IMR-90 (cell line): ENCODE results near the gene SHC1. TPM values are rescaled to one million over a fixed set of nuclear protein-coding genes. Genes with fewer than 3 reads are reported as not detected.

Experiments used
- ATAC-seq: fragments of 200-7000 bp; cut with Tn5 transposase; 2 replicates; pipeline ENCODE4 v1.9.1; 2020; ENCODE audit warnings: low read depth, mild to moderate bottlenecking, moderate library complexity
- BruUV-seq: library from RNA; stranded (reverse); fragments of 400-500 nt; replicated peaks from 2 replicates; lab custom pipeline; 2021; lab: Mats Ljungman, UMichigan
- CTCF ChIA-PET: fragments of 300-600 bp; formaldehyde crosslinking; extraction: SDS; loops from one replicate; lab custom pipeline; 2021; ENCODE audit warnings: antibody characterized with exemption; lab: Yijun Ruan, JAX
- POLR2A ChIA-PET: fragments of 300-600 bp; sonication (Branson Sonifier 250); formaldehyde crosslinking; loops from one replicate; lab custom pipeline; 2022; ENCODE audit warnings: antibody characterized with exemption; ENCODE audit not compliant: unreplicated experiment; lab: Charles Lee
- DNase-seq: peaks from one replicate; pipeline ENCODE4 v3.0.0; 2013
- H2AFZ ChIP-seq: replicated peaks from 2 replicates; pipeline ENCODE3; 2013; ENCODE audit warnings: low read length, mild to moderate bottlenecking; ENCODE audit not compliant: poor library complexity
- H2AK5ac ChIP-seq: 2 replicates; pipeline ENCODE4 v1.6.1; 2013; ENCODE audit warnings: low read depth, low read length, inconsistent platforms
- H2AK9ac ChIP-seq: replicated peaks from 2 replicates; pipeline ENCODE3; 2013; ENCODE audit warnings: mild to moderate bottlenecking, low read depth, low read length, moderate library complexity; ENCODE audit not compliant: poor library complexity
- H2BK120ac ChIP-seq: 2 replicates; pipeline ENCODE4 v1.6.1; 2013; ENCODE audit warnings: low read depth, low read length, inconsistent platforms
- H2BK15ac ChIP-seq: 3 replicates; pipeline ENCODE4 v1.6.1; 2013; ENCODE audit warnings: low read depth, low read length, inconsistent platforms
- H2BK20ac ChIP-seq: 2 replicates; pipeline ENCODE4 v1.6.1; 2013; ENCODE audit warnings: low read depth, mild to moderate bottlenecking, inconsistent platforms, low read length, moderate library complexity
- H2BK5ac ChIP-seq: 2 replicates; pipeline ENCODE4 v1.6.1; 2013; ENCODE audit warnings: mild to moderate bottlenecking, low read depth, low read length, inconsistent platforms; ENCODE audit not compliant: poor library complexity, severe bottlenecking
- H3K14ac ChIP-seq: replicated peaks from 2 replicates; pipeline ENCODE4 v1.6.1; 2013; ENCODE audit warnings: low read depth, low read length, inconsistent platforms
- H3K18ac ChIP-seq: 2 replicates; pipeline ENCODE4 v1.6.1; 2013; ENCODE audit warnings: low read depth, low read length, control low read depth
- H3K23ac ChIP-seq: 2 replicates; pipeline ENCODE4 v1.6.1; 2013; ENCODE audit warnings: low read depth, low read length, inconsistent platforms
- H3K27ac ChIP-seq: 2 replicates; pipeline ENCODE4 v1.5.1; 2013; ENCODE audit warnings: mild to moderate bottlenecking, control low read depth, low read length; ENCODE audit not compliant: insufficient read depth
- H3K27me3 ChIP-seq: 2 replicates; pipeline ENCODE4 v1.6.1; 2013; ENCODE audit warnings: low read length; ENCODE audit not compliant: control insufficient read depth, insufficient read depth
- H3K36me3 ChIP-seq: 2 replicates; pipeline ENCODE4 v1.6.1; 2013; ENCODE audit warnings: low read length, mixed read lengths; ENCODE audit not compliant: control insufficient read depth, insufficient read depth
- H3K4ac ChIP-seq: 2 replicates; pipeline ENCODE4 v1.6.1; 2013; ENCODE audit warnings: low read depth, low read length, inconsistent platforms
- H3K4me1 ChIP-seq: 2 replicates; pipeline ENCODE4 v1.6.1; 2013; ENCODE audit warnings: low read length, mixed read lengths; ENCODE audit not compliant: control insufficient read depth, insufficient read depth
- H3K4me2 ChIP-seq: 2 replicates; pipeline ENCODE4 v1.6.1; 2013; ENCODE audit warnings: low read depth, mild to moderate bottlenecking, control low read depth, low read length, moderate library complexity
- H3K4me3 ChIP-seq: 2 replicates; pipeline ENCODE4 v1.5.1; 2013; ENCODE audit warnings: low read depth, mild to moderate bottlenecking, control low read depth, low read length, moderate library complexity; ENCODE audit not compliant: insufficient read depth
- H3K56ac ChIP-seq: 2 replicates; pipeline ENCODE4 v1.6.1; 2013; ENCODE audit warnings: low read length, inconsistent platforms; ENCODE audit not compliant: insufficient read depth; ENCODE audit errors: extremely low read depth
- H3K79me1 ChIP-seq, 2 experiments: 2 replicates each; pipeline ENCODE4 v1.6.1; 2013; ENCODE audit warnings: low read length in 2 of 2, inconsistent platforms in 1 of 2, low read depth in 1 of 2
- H3K9ac ChIP-seq: 2 replicates; pipeline ENCODE4 v1.6.1; 2013; ENCODE audit warnings: low read depth, low read length, control low read depth
- H3K9me1 ChIP-seq: 2 replicates; pipeline ENCODE4 v1.6.1; 2013; ENCODE audit warnings: low read length, inconsistent platforms; ENCODE audit not compliant: insufficient read depth
- H3K9me3 ChIP-seq: 2 replicates; pipeline ENCODE4 v1.6.1; 2013; ENCODE audit warnings: low read length; ENCODE audit not compliant: control insufficient read depth, insufficient read depth
- H4K20me1 ChIP-seq: 2 replicates; pipeline ENCODE4 v1.6.1; 2013; ENCODE audit warnings: low read length, inconsistent platforms; ENCODE audit not compliant: insufficient read depth
- H4K5ac ChIP-seq: 2 replicates; pipeline ENCODE4 v1.6.1; 2013; ENCODE audit warnings: mild to moderate bottlenecking, low read depth, low read length, control low read depth
- H4K8ac ChIP-seq, 2 experiments: 2 replicates each; pipeline ENCODE4 v1.6.1; 2013; ENCODE audit warnings: low read depth in 2 of 2, low read length in 2 of 2, control low read depth in 1 of 2, inconsistent platforms in 1 of 2
- H4K91ac ChIP-seq: 2 replicates; pipeline ENCODE4 v1.6.1; 2013; ENCODE audit warnings: low read depth, low read length, inconsistent platforms; ENCODE audit not compliant: insufficient read depth
- CHD1 ChIP-seq: IDR thresholded peaks from 2 replicates; pipeline ENCODE4 v1.6.1; 2012; ENCODE audit warnings: low read depth, low read length, improper control_type of control experiment
- MAFK ChIP-seq: IDR thresholded peaks from 2 replicates; pipeline ENCODE4 v1.6.1; 2012; ENCODE audit warnings: low read depth, low read length, improper control_type of control experiment
- MAZ ChIP-seq: IDR thresholded peaks from 2 replicates; pipeline ENCODE4 v1.6.1; 2012; ENCODE audit warnings: low read depth, mild to moderate bottlenecking, low read length, improper control_type of control experiment, moderate library complexity, borderline replicate concordance
- MXI1 ChIP-seq: IDR thresholded peaks from 2 replicates; pipeline ENCODE4 v1.6.1; 2012; ENCODE audit warnings: low read depth, mild to moderate bottlenecking, low read length, moderate library complexity, borderline replicate concordance
- RAD21 ChIP-seq: IDR thresholded peaks from 2 replicates; pipeline ENCODE4 v1.6.1; 2012; ENCODE audit warnings: low read length, improper control_type of control experiment
- SMC3 ChIP-seq: fragments of 150-350 bp; IDR thresholded peaks from 2 replicates; pipeline ENCODE4 v1.6.1; 2016; ENCODE audit warnings: low read depth, mild to moderate bottlenecking, antibody characterized with exemption, low read length, moderate library complexity
- WGBS, 2 experiments: methylation state at CpG; one replicate each; pipeline versions ENCODE4 v1.1.5 to v1.1.7; 2013; ENCODE audit warnings: missing lambda C conversion rate in 2 of 2; ENCODE audit not compliant: insufficient read length in 1 of 2; ENCODE audit errors: extremely low coverage in 2 of 2; 5-methylcytosine and 5-hydroxymethylcytosine counted together
- dilution Hi-C: fragments of 300-500 bp; cut with HindIII; formaldehyde crosslinking; loops from one replicate; pipeline ENCODE4 v1.14.3; 2018; ENCODE audit warnings: low sequenced_read_pairs; ENCODE audit not compliant: unreplicated experiment
- in situ Hi-C: fragments of 300-500 bp; cut with MboI; formaldehyde crosslinking; loops from 3 replicates; pipeline ENCODE4 v1.14.3; 2019; ENCODE audit warnings: low sequenced_read_pairs, inconsistent platforms, mixed read lengths
- intact Hi-C: fragments of 100-400 bp; cut with micrococcal nuclease; formaldehyde crosslinking; loops from 2 replicates; pipeline ENCODE4 v1.10.0; 2022
- polyA plus RNA-seq, 3 experiments: library from polyadenylated mRNA; depleted of rRNA; stranded (reverse); fragments of >200 nt; gene quantifications; 2 replicates each; pipeline ENCODE4 v1.2.3, GENCODE V29; 2012; ENCODE audit warnings: low replicate concordance in 1 of 3
- total RNA-seq: library from RNA; depleted of rRNA; stranded (reverse); fragments of >200 nt; gene quantifications from 2 replicates; pipeline ENCODE4 v1.2.3, GENCODE V29; 2012
- TF ChIP-seq, protein P1 (sequence below): conservative IDR thresholded peaks from 2 replicates; pipeline ENCODE4 v1.5.1; 2012; ENCODE audit warnings: mild to moderate bottlenecking, low read depth, low read length, improper control_type of control experiment
- TF ChIP-seq, protein P2 (sequence below): fragments of 150-350 bp; IDR thresholded peaks from 2 replicates; pipeline ENCODE4 v1.6.1; 2017; ENCODE audit warnings: mild to moderate bottlenecking, antibody characterized with exemption, low read length, low read depth

SHC1 gene
- total and polyA plus RNA-seq, 2 of the 4 experiments (the other 2 are of a cell fraction), result 352 to 355 TPM

DNA sequence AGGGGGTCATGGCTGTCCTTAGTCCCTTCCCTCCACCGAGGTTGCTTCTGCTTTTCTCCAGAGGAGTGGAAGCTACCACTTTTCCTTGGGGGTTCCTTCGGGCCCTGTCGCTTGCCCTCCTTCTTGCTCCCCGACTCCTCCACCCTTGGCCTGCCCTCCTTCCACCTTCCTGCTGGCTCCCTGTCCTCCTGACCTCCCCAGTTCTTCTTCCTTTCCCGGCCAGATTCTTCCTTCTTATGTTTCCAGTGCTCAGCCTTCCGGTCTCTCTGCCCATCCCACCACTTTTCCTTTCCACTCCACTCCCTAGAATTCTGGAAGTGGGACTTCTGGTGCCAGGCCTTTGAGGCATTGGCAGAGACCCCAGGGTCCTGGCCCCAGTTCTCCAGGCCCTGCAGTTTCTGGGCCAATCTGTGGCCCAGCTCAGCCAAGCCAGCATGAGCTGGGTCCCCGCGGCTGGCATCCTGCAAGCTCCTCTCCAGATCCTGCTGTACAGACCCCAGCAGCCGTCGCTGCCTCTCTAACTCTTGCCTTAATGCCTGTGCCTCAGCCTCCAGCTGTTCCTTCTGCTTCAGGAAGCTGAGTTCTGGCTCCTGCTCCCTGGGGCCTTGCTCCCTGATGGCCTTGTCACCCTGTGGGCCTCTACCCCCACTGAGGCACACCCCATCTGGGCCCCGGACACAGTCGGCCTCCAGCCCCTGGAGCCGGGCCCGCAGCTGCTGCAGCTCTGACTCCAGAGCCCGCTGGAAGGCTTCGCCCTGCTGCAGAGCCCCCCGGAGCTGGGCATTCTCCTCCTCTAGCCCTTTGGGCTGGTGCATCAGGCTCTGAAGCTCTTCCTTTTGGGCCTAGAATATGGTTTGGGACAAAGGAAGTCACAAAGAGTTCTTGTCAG, 24.3 kb downstream of the SHC1 start (continued):
- TF ChIP-seq MAZ, result no peak

DNA sequence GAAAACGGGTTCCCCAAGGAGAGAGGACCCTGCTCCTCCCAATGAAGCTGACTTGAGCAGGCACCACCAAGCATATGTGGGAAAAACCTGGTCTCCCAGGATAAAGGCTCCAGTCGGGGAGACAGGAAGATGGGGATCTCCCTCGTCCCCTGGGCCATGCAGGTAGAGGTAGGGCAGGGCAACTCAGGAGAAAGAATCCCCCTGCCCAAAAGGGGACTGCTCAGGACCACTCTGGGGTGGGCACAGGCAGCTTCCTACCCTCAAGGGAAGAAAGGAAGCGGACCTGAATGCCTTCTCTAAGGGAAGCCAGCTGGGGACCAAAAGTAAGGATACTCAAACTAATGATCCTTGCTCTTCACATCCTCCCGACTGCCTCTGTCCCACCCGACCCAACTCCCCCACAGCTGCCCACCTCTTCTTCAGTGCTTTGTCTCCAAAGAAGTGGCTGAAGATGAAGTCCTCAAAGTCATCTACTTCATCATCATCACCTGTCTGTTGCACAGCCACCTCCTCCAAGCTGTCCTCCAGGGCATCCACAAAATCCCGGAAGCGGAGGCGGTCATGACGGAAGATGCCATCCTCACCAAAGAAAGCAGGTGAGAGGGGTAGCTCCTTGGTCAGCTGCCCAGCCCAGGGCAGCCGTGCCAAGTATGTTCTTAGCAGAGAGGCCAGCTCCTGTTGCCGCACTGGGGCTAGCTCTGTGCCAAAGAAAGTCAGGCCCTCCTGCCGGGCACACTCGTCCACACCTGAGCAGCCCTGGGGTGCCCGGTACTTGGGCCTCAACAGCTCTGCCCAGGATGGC, 25.2 kb downstream of the SHC1 start:
- H2AK9ac ChIP-seq, result no peak overlapping the region
- ChIA-PET CTCF (no interaction called here), POLR2A (interaction anchor here (0.5 kb wide), 1 partner anchor 387 kb away, joined by 8 read pairs; the partner anchor contains the start of gene UBE2Q1)
- no peak overlapping the region for H3K23ac ChIP-seq
- H3K9me3 ChIP-seq, result no peaks in the 10 kb centered on the region
- TF ChIP-seq CHD1 (no peak), MAFK (no peak), RAD21 (no peak), MAZ (no peak), SMC3 (no peak), MXI1 (no peak)
- TF ChIP-seq, protein P1, sequence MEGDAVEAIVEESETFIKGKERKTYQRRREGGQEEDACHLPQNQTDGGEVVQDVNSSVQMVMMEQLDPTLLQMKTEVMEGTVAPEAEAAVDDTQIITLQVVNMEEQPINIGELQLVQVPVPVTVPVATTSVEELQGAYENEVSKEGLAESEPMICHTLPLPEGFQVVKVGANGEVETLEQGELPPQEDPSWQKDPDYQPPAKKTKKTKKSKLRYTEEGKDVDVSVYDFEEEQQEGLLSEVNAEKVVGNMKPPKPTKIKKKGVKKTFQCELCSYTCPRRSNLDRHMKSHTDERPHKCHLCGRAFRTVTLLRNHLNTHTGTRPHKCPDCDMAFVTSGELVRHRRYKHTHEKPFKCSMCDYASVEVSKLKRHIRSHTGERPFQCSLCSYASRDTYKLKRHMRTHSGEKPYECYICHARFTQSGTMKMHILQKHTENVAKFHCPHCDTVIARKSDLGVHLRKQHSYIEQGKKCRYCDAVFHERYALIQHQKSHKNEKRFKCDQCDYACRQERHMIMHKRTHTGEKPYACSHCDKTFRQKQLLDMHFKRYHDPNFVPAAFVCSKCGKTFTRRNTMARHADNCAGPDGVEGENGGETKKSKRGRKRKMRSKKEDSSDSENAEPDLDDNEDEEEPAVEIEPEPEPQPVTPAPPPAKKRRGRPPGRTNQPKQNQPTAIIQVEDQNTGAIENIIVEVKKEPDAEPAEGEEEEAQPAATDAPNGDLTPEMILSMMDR, result no peak
- TF ChIP-seq, protein P2, sequence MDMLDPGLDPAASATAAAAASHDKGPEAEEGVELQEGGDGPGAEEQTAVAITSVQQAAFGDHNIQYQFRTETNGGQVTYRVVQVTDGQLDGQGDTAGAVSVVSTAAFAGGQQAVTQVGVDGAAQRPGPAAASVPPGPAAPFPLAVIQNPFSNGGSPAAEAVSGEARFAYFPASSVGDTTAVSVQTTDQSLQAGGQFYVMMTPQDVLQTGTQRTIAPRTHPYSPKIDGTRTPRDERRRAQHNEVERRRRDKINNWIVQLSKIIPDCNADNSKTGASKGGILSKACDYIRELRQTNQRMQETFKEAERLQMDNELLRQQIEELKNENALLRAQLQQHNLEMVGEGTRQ, result no peak
- intact Hi-C loops (no loop called here), dilution Hi-C loops (no loop called here), in situ Hi-C loops (no loop called here)
- DNase-seq (no peak), ATAC-seq (no peak)
- H3K9me1 ChIP-seq, result no peaks in the 10 kb centered on the region
- no peaks in the 10 kb centered on the region for H3K79me1 ChIP-seq
- no peak overlapping the region for H3K56ac ChIP-seq
- H2BK20ac ChIP-seq, result no peak overlapping the region
- H4K91ac ChIP-seq, result no peak overlapping the region
- H3K27me3 ChIP-seq, result no peaks in the 10 kb centered on the region
- H3K36me3 ChIP-seq, result peaks cover 36% of the 10 kb centered on the region
- H4K5ac ChIP-seq, result no peak overlapping the region
- TSS peak; percentile 81 for BruUV-seq
- H2BK120ac ChIP-seq, result no peak overlapping the region
- no peak overlapping the region for H3K4me2 ChIP-seq
- no peak overlapping the region for H3K9ac ChIP-seq
- no peak overlapping the region for H2BK15ac ChIP-seq
- H2BK5ac ChIP-seq, result no peak overlapping the region
- no peak overlapping the region for H3K27ac ChIP-seq
- no peak overlapping the region for H3K18ac ChIP-seq
- no peak overlapping the region for H3K14ac ChIP-seq
- no peak overlapping the region for H3K4me3 ChIP-seq
- H2AFZ ChIP-seq, result no peak overlapping the region
- no peak overlapping the region for H3K4ac ChIP-seq
- H4K8ac ChIP-seq, result no peak overlapping the region
- no peaks in the 10 kb centered on the region; the same call in 1 of the 2 replicates for H4K20me1 ChIP-seq
- 74% methylated on average over 6 of the region's 15 CpGs; no CpG with 5 or more reads in 1 of the 2 experiments for WGBS, 2 experiments
- H2AK5ac ChIP-seq, result no peak overlapping the region
- H3K4me1 ChIP-seq, result no peaks in the 10 kb centered on the region; the same call in 1 of the 2 replicates
